IMR-90 (cell line): ENCODE data around the gene SNX30. TPM values are rescaled to one million over a fixed set of nuclear protein-coding genes. Genes with fewer than 3 reads are reported as not detected.

Experiments
- ATAC-seq: fragments of 200-7000 bp; cut with Tn5 transposase; 2 replicates; pipeline ENCODE4 v1.9.1; 2020; ENCODE audit warnings: low read depth, mild to moderate bottlenecking, moderate library complexity
- BruUV-seq: library from RNA; stranded (reverse); fragments of 400-500 nt; replicated peaks from 2 replicates; lab custom pipeline; 2021; lab: Mats Ljungman, UMichigan
- CTCF ChIA-PET: fragments of 300-600 bp; formaldehyde crosslinking; extraction: SDS; loops from one replicate; lab custom pipeline; 2021; ENCODE audit warnings: antibody characterized with exemption; lab: Yijun Ruan, JAX
- POLR2A ChIA-PET: fragments of 300-600 bp; sonication (Branson Sonifier 250); formaldehyde crosslinking; loops from one replicate; lab custom pipeline; 2022; ENCODE audit warnings: antibody characterized with exemption; ENCODE audit not compliant: unreplicated experiment; lab: Charles Lee
- DNase-seq: peaks from one replicate; pipeline ENCODE4 v3.0.0; 2013
- H2AFZ ChIP-seq: replicated peaks from 2 replicates; pipeline ENCODE3; 2013; ENCODE audit warnings: low read length, mild to moderate bottlenecking; ENCODE audit not compliant: poor library complexity
- H2AK5ac ChIP-seq: 2 replicates; pipeline ENCODE4 v1.6.1; 2013; ENCODE audit warnings: low read depth, low read length, inconsistent platforms
- H2AK9ac ChIP-seq: replicated peaks from 2 replicates; pipeline ENCODE3; 2013; ENCODE audit warnings: mild to moderate bottlenecking, low read depth, low read length, moderate library complexity; ENCODE audit not compliant: poor library complexity
- H2BK120ac ChIP-seq: 2 replicates; pipeline ENCODE4 v1.6.1; 2013; ENCODE audit warnings: low read depth, low read length, inconsistent platforms
- H2BK15ac ChIP-seq: 3 replicates; pipeline ENCODE4 v1.6.1; 2013; ENCODE audit warnings: low read depth, low read length, inconsistent platforms
- H2BK20ac ChIP-seq: 2 replicates; pipeline ENCODE4 v1.6.1; 2013; ENCODE audit warnings: low read depth, mild to moderate bottlenecking, inconsistent platforms, low read length, moderate library complexity
- H2BK5ac ChIP-seq: 2 replicates; pipeline ENCODE4 v1.6.1; 2013; ENCODE audit warnings: mild to moderate bottlenecking, low read depth, low read length, inconsistent platforms; ENCODE audit not compliant: poor library complexity, severe bottlenecking
- H3K14ac ChIP-seq: replicated peaks from 2 replicates; pipeline ENCODE4 v1.6.1; 2013; ENCODE audit warnings: low read depth, low read length, inconsistent platforms
- H3K18ac ChIP-seq: 2 replicates; pipeline ENCODE4 v1.6.1; 2013; ENCODE audit warnings: low read depth, low read length, control low read depth
- H3K23ac ChIP-seq: 2 replicates; pipeline ENCODE4 v1.6.1; 2013; ENCODE audit warnings: low read depth, low read length, inconsistent platforms
- H3K27ac ChIP-seq: 2 replicates; pipeline ENCODE4 v1.5.1; 2013; ENCODE audit warnings: mild to moderate bottlenecking, control low read depth, low read length; ENCODE audit not compliant: insufficient read depth
- H3K27me3 ChIP-seq: 2 replicates; pipeline ENCODE4 v1.6.1; 2013; ENCODE audit warnings: low read length; ENCODE audit not compliant: control insufficient read depth, insufficient read depth
- H3K36me3 ChIP-seq: 2 replicates; pipeline ENCODE4 v1.6.1; 2013; ENCODE audit warnings: low read length, mixed read lengths; ENCODE audit not compliant: control insufficient read depth, insufficient read depth
- H3K4ac ChIP-seq: 2 replicates; pipeline ENCODE4 v1.6.1; 2013; ENCODE audit warnings: low read depth, low read length, inconsistent platforms
- H3K4me1 ChIP-seq: 2 replicates; pipeline ENCODE4 v1.6.1; 2013; ENCODE audit warnings: low read length, mixed read lengths; ENCODE audit not compliant: control insufficient read depth, insufficient read depth
- H3K4me2 ChIP-seq: 2 replicates; pipeline ENCODE4 v1.6.1; 2013; ENCODE audit warnings: low read depth, mild to moderate bottlenecking, control low read depth, low read length, moderate library complexity
- H3K4me3 ChIP-seq: 2 replicates; pipeline ENCODE4 v1.5.1; 2013; ENCODE audit warnings: low read depth, mild to moderate bottlenecking, control low read depth, low read length, moderate library complexity; ENCODE audit not compliant: insufficient read depth
- H3K56ac ChIP-seq: 2 replicates; pipeline ENCODE4 v1.6.1; 2013; ENCODE audit warnings: low read length, inconsistent platforms; ENCODE audit not compliant: insufficient read depth; ENCODE audit errors: extremely low read depth
- H3K79me1 ChIP-seq, 2 experiments: 2 replicates each; pipeline ENCODE4 v1.6.1; 2013; ENCODE audit warnings: low read length in 2 of 2, inconsistent platforms in 1 of 2, low read depth in 1 of 2
- H3K9ac ChIP-seq: 2 replicates; pipeline ENCODE4 v1.6.1; 2013; ENCODE audit warnings: low read depth, low read length, control low read depth
- H3K9me1 ChIP-seq: 2 replicates; pipeline ENCODE4 v1.6.1; 2013; ENCODE audit warnings: low read length, inconsistent platforms; ENCODE audit not compliant: insufficient read depth
- H3K9me3 ChIP-seq: 2 replicates; pipeline ENCODE4 v1.6.1; 2013; ENCODE audit warnings: low read length; ENCODE audit not compliant: control insufficient read depth, insufficient read depth
- H4K20me1 ChIP-seq: 2 replicates; pipeline ENCODE4 v1.6.1; 2013; ENCODE audit warnings: low read length, inconsistent platforms; ENCODE audit not compliant: insufficient read depth
- H4K5ac ChIP-seq: 2 replicates; pipeline ENCODE4 v1.6.1; 2013; ENCODE audit warnings: mild to moderate bottlenecking, low read depth, low read length, control low read depth
- H4K8ac ChIP-seq, 2 experiments: 2 replicates each; pipeline ENCODE4 v1.6.1; 2013; ENCODE audit warnings: low read depth in 2 of 2, low read length in 2 of 2, control low read depth in 1 of 2, inconsistent platforms in 1 of 2
- H4K91ac ChIP-seq: 2 replicates; pipeline ENCODE4 v1.6.1; 2013; ENCODE audit warnings: low read depth, low read length, inconsistent platforms; ENCODE audit not compliant: insufficient read depth
- BHLHE40 ChIP-seq: fragments of 150-350 bp; IDR thresholded peaks from 2 replicates; pipeline ENCODE4 v1.6.1; 2016; ENCODE audit warnings: mild to moderate bottlenecking, low read depth, low read length
- CEBPB ChIP-seq: IDR thresholded peaks from 2 replicates; pipeline ENCODE4 v1.6.1; 2012; ENCODE audit warnings: low read depth, low read length, improper control_type of control experiment
- CHD1 ChIP-seq: IDR thresholded peaks from 2 replicates; pipeline ENCODE4 v1.6.1; 2012; ENCODE audit warnings: low read depth, low read length, improper control_type of control experiment
- FOS ChIP-seq: fragments of 150-350 bp; IDR thresholded peaks from 2 replicates; pipeline ENCODE4 v1.6.1; 2016; ENCODE audit warnings: low read depth, low read length
- MAFK ChIP-seq: IDR thresholded peaks from 2 replicates; pipeline ENCODE4 v1.6.1; 2012; ENCODE audit warnings: low read depth, low read length, improper control_type of control experiment
- MAZ ChIP-seq: IDR thresholded peaks from 2 replicates; pipeline ENCODE4 v1.6.1; 2012; ENCODE audit warnings: low read depth, mild to moderate bottlenecking, low read length, improper control_type of control experiment, moderate library complexity, borderline replicate concordance
- MXI1 ChIP-seq: IDR thresholded peaks from 2 replicates; pipeline ENCODE4 v1.6.1; 2012; ENCODE audit warnings: low read depth, mild to moderate bottlenecking, low read length, moderate library complexity, borderline replicate concordance
- NFE2L2 ChIP-seq: fragments of 150-350 bp; IDR thresholded peaks from 2 replicates; pipeline ENCODE4 v1.6.1; 2016; ENCODE audit warnings: low read depth, mild to moderate bottlenecking, low read length
- POLR2A ChIP-seq: IDR thresholded peaks from 2 replicates; pipeline ENCODE4 v1.6.1; 2012; ENCODE audit warnings: mild to moderate bottlenecking, low read depth, low read length
- RAD21 ChIP-seq: IDR thresholded peaks from 2 replicates; pipeline ENCODE4 v1.6.1; 2012; ENCODE audit warnings: low read length, improper control_type of control experiment
- RCOR1 ChIP-seq: IDR thresholded peaks from 2 replicates; pipeline ENCODE4 v1.6.1; 2012; ENCODE audit warnings: mild to moderate bottlenecking, low read length, improper control_type of control experiment; ENCODE audit not compliant: insufficient replicate concordance
- RFX5 ChIP-seq: IDR thresholded peaks from 2 replicates; pipeline ENCODE4 v1.8.0; 2012; ENCODE audit warnings: low read depth, mild to moderate bottlenecking, low read length, moderate library complexity
- SMC3 ChIP-seq: fragments of 150-350 bp; IDR thresholded peaks from 2 replicates; pipeline ENCODE4 v1.6.1; 2016; ENCODE audit warnings: low read depth, mild to moderate bottlenecking, antibody characterized with exemption, low read length, moderate library complexity
- WGBS, 2 experiments: methylation state at CpG; one replicate each; pipeline versions ENCODE4 v1.1.5 to v1.1.7; 2013; ENCODE audit warnings: missing lambda C conversion rate in 2 of 2; ENCODE audit not compliant: insufficient read length in 1 of 2; ENCODE audit errors: extremely low coverage in 2 of 2; 5-methylcytosine and 5-hydroxymethylcytosine counted together
- dilution Hi-C: fragments of 300-500 bp; cut with HindIII; formaldehyde crosslinking; loops from one replicate; pipeline ENCODE4 v1.14.3; 2018; ENCODE audit warnings: low sequenced_read_pairs; ENCODE audit not compliant: unreplicated experiment
- in situ Hi-C: fragments of 300-500 bp; cut with MboI; formaldehyde crosslinking; loops from 3 replicates; pipeline ENCODE4 v1.14.3; 2019; ENCODE audit warnings: low sequenced_read_pairs, inconsistent platforms, mixed read lengths
- intact Hi-C: fragments of 100-400 bp; cut with micrococcal nuclease; formaldehyde crosslinking; loops from 2 replicates; pipeline ENCODE4 v1.10.0; 2022
- polyA plus RNA-seq, 3 experiments: library from polyadenylated mRNA; depleted of rRNA; stranded (reverse); fragments of >200 nt; gene quantifications; 2 replicates each; pipeline ENCODE4 v1.2.3, GENCODE V29; 2012; ENCODE audit warnings: low replicate concordance in 1 of 3
- total RNA-seq: library from RNA; depleted of rRNA; stranded (reverse); fragments of >200 nt; gene quantifications from 2 replicates; pipeline ENCODE4 v1.2.3, GENCODE V29; 2012
- TF ChIP-seq, protein P1 (sequence below): fragments of 150-350 bp; IDR thresholded peaks from 2 replicates; pipeline ENCODE4 v1.6.1; 2016; ENCODE audit warnings: low read depth, mild to moderate bottlenecking, low read length, moderate library complexity, borderline replicate concordance
- TF ChIP-seq, protein P2 (sequence below): fragments of 150-350 bp; IDR thresholded peaks from 2 replicates; pipeline ENCODE4 v1.6.1; 2017; ENCODE audit warnings: mild to moderate bottlenecking, antibody characterized with exemption, low read length, low read depth
- TF ChIP-seq, protein P3 (sequence below): conservative IDR thresholded peaks from 2 replicates; pipeline ENCODE4 v1.5.1; 2012; ENCODE audit warnings: mild to moderate bottlenecking, low read depth, low read length, improper control_type of control experiment

The SNX30 gene
- total and polyA plus RNA-seq, 2 of the 4 experiments (the other 2 are of a cell fraction): 8.0 to 18.8 TPM

DNA sequence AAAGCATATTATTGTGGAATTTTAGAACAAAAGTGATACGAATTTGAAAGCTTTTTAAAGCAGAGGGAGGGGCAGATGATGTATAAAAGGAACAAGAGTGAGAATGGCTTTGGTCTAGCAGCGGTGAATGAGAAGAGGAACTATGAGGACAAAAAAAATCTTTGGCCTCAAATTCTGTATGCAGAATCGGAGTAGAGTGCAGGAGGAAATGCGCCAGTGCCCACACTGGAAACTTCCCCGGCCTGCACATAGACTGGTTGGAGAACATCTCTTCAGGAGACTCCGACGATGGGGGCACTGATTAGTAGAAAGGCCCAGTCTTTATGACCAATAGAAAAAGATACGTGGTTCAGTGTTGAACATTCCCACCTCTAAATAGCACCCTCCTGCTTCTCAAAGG is 88.8 kb downstream of the SNX30 start:
- dilution Hi-C loops (no loop called here), intact Hi-C loops (no loop called here)
- CTCF ChIA-PET: interaction anchor here (0.7 kb wide), 1 partner anchor 28 kb away, joined by 3 read pairs; no protein-coding TSS in a partner anchor

More for the DNA sequence above, 88.8 kb downstream of the SNX30 start:
- H2AK5ac ChIP-seq: no peak overlapping the region
- H3K79me1 ChIP-seq: no peaks in the 10 kb centered on the region
- no peak overlapping the region for H4K5ac ChIP-seq
- H3K18ac ChIP-seq: no peak overlapping the region
- H3K4me3 ChIP-seq: no peak overlapping the region
- H2AK9ac ChIP-seq: no peak overlapping the region
- no peak overlapping the region for H3K56ac ChIP-seq
- TF ChIP-seq MXI1 (no peak), MAFK (no peak), SMC3 (no peak), CHD1 (no peak), RAD21 (no peak), RFX5 (no peak), FOS (no peak), MAZ (no peak), BHLHE40 (no peak), NFE2L2 (no peak), POLR2A (no peak), RCOR1 (no peak), CEBPB (no peak)
- TF ChIP-seq, protein P1, sequence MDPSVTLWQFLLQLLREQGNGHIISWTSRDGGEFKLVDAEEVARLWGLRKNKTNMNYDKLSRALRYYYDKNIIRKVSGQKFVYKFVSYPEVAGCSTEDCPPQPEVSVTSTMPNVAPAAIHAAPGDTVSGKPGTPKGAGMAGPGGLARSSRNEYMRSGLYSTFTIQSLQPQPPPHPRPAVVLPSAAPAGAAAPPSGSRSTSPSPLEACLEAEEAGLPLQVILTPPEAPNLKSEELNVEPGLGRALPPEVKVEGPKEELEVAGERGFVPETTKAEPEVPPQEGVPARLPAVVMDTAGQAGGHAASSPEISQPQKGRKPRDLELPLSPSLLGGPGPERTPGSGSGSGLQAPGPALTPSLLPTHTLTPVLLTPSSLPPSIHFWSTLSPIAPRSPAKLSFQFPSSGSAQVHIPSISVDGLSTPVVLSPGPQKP: no peak
- TF ChIP-seq, protein P2, sequence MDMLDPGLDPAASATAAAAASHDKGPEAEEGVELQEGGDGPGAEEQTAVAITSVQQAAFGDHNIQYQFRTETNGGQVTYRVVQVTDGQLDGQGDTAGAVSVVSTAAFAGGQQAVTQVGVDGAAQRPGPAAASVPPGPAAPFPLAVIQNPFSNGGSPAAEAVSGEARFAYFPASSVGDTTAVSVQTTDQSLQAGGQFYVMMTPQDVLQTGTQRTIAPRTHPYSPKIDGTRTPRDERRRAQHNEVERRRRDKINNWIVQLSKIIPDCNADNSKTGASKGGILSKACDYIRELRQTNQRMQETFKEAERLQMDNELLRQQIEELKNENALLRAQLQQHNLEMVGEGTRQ: no peak
- TF ChIP-seq, protein P3, sequence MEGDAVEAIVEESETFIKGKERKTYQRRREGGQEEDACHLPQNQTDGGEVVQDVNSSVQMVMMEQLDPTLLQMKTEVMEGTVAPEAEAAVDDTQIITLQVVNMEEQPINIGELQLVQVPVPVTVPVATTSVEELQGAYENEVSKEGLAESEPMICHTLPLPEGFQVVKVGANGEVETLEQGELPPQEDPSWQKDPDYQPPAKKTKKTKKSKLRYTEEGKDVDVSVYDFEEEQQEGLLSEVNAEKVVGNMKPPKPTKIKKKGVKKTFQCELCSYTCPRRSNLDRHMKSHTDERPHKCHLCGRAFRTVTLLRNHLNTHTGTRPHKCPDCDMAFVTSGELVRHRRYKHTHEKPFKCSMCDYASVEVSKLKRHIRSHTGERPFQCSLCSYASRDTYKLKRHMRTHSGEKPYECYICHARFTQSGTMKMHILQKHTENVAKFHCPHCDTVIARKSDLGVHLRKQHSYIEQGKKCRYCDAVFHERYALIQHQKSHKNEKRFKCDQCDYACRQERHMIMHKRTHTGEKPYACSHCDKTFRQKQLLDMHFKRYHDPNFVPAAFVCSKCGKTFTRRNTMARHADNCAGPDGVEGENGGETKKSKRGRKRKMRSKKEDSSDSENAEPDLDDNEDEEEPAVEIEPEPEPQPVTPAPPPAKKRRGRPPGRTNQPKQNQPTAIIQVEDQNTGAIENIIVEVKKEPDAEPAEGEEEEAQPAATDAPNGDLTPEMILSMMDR: no peak
- no peaks in the 10 kb centered on the region for H3K27me3 ChIP-seq
- no peak overlapping the region for H2AFZ ChIP-seq
- DNase-seq (no peak), ATAC-seq (no peak)
- H3K9ac ChIP-seq: no peak overlapping the region
- no peak overlapping the region for H3K27ac ChIP-seq
- no peak overlapping the region for H2BK120ac ChIP-seq
- H3K4me1 ChIP-seq: no peaks in the 10 kb centered on the region
- no peak overlapping the region for H2BK20ac ChIP-seq
- 90% methylated on average over 2 of the region's 8 CpGs; no CpG with 5 or more reads in 1 of the 2 experiments for WGBS, 2 experiments
- no peak overlapping the region for H2BK15ac ChIP-seq
- H3K14ac ChIP-seq: no peak overlapping the region
- H2BK5ac ChIP-seq: no peak overlapping the region
- H3K23ac ChIP-seq: no peak overlapping the region
- H4K8ac ChIP-seq: no peak overlapping the region
- no peak overlapping the region for H3K4me2 ChIP-seq
- BruUV-seq: no TSS peak
- H3K9me1 ChIP-seq: 0 out of 2 replicates have a peak, but pooled peaks cover 3% of the 10 kb centered on the region
- POLR2A ChIA-PET: no interaction called here
- in situ Hi-C loops: no loop called here
- H3K36me3 ChIP-seq: peaks cover 20% of the 10 kb centered on the region
- H3K9me3 ChIP-seq: no peaks in the 10 kb centered on the region
- no peak overlapping the region for H4K91ac ChIP-seq
- no peak overlapping the region for H3K4ac ChIP-seq
- H4K20me1 ChIP-seq: no peaks in the 10 kb centered on the region
